Tongue (tissue), 1 donor: ENCODE data around the gene GSTA4. TPM values are rescaled to one million over a fixed set of nuclear protein-coding genes. Genes with fewer than 3 reads are reported as not detected.

Source experiments
- total RNA-seq: library from RNA; depleted of rRNA; stranded (reverse); fragments of >200 nt; gene quantifications from one replicate; pipeline ENCODE4 v1.2.3, GENCODE V29; 2014

Gene GSTA4
- total RNA-seq, 1 donor from 2014 or later: 51.9 TPM

Other genes with a start within 250 kb of the GSTA4 start
- not detected for gene GSTA2, start 231.8 kb downstream of the GSTA4 start, total RNA-seq
- gene GSTA1, start 191.5 kb downstream of the GSTA4 start, total RNA-seq: 1.6 TPM
- not detected for gene GSTA5, start 154.5 kb downstream of the GSTA4 start, total RNA-seq
- not detected for gene GSTA3, start 85.6 kb downstream of the GSTA4 start, total RNA-seq
- gene CILK1, start 66.5 kb upstream of the GSTA4 start, total RNA-seq: 14.2 TPM
- gene FBXO9, start 70.1 kb upstream of the GSTA4 start, total RNA-seq: 38.2 TPM
- gene GCM1, start 153.6 kb upstream of the GSTA4 start, total RNA-seq: not detected